K562 (cell line): ENCODE data around the gene OVOL2. TPM values are rescaled to one million over a fixed set of nuclear protein-coding genes. Genes with fewer than 3 reads are reported as not detected.

Experiments used
- ATAC-seq: fragments of 200-7000 bp; cut with Tn5 transposase; 3 replicates; pipeline ENCODE4 v1.9.1; 2020; ENCODE audit warnings: moderate library complexity
- BruUV-seq: library from RNA; stranded (reverse); fragments of 400-500 nt; replicated peaks from 2 replicates; lab custom pipeline; 2021; lab: Mats Ljungman, UMichigan
- CTCF ChIA-PET: fragments of 300-600 bp; formaldehyde crosslinking; extraction: SDS; loops from one replicate; lab custom pipeline; 2021; ENCODE audit warnings: low intra/inter-chr PET ratio; lab: Yijun Ruan, JAX
- POLR2A ChIA-PET: fragments of 300-600, 350-650 bp; sonication (Branson Sonifier 250); formaldehyde crosslinking; extraction: SDS; loops from one replicate; lab custom pipeline; 2021; ENCODE audit warnings: antibody characterized with exemption, inconsistent platforms; lab: Yijun Ruan, JAX
- DNase-seq, 4 experiments: peaks; one replicate each; pipeline versions ENCODE4 v3.0.0 to v3.0.0-alpha.2; 2011 to 2018; ENCODE audit warnings: low spot score in 3 of 4, mixed read lengths in 3 of 4; ENCODE audit errors: extremely low read depth in 1 of 4
- FAIRE-seq: peaks from 2 replicates; lab custom pipeline; 2011; peaks lifted over from hg19 to GRCh38; lab: Jason Lieb, UNC
- H2AFZ ChIP-seq: 2 replicates; pipeline ENCODE4 v1.6.0; 2011; ENCODE audit warnings: low read depth, low read length, control low read depth, inconsistent platforms
- H3K27ac ChIP-seq: fragments of 200-600 bp; 3 replicates; pipeline ENCODE4 v1.8.0; 2011; ENCODE audit warnings: low read depth, mild to moderate bottlenecking, control low read depth, inconsistent platforms, low read length, moderate library complexity, mixed read lengths; ENCODE audit errors: extremely low read depth
- H3K27me3 ChIP-seq, 2 experiments: fragments of 300-600 bp in 1 of 2; 2 replicates in 1 of 2; 3 replicates in 1 of 2; pipeline versions ENCODE4 v1.6.0 to v1.8.0; 2011; ENCODE audit warnings: inconsistent platforms in 2 of 2, low read length in 2 of 2, mild to moderate bottlenecking in 1 of 2, mixed read lengths in 1 of 2, moderate library complexity in 1 of 2; ENCODE audit not compliant: control insufficient read depth in 2 of 2, insufficient read depth in 2 of 2
- H3K36me3 ChIP-seq: fragments of 300-600 bp; 3 replicates; pipeline ENCODE4 v1.8.0; 2011; ENCODE audit warnings: mild to moderate bottlenecking, low read length, inconsistent platforms; ENCODE audit not compliant: control insufficient read depth, insufficient read depth
- H3K4me1 ChIP-seq, 2 experiments: fragments of 200-600 bp in 1 of 2; replicated peaks in 1 of 2; 2 replicates in 1 of 2; 3 replicates in 1 of 2; pipeline versions ENCODE4 v1.5.1 to v1.8.0; 2011; ENCODE audit warnings: inconsistent platforms in 2 of 2, low read length in 2 of 2, mild to moderate bottlenecking in 1 of 2, mixed read lengths in 1 of 2, moderate library complexity in 1 of 2; ENCODE audit not compliant: control insufficient read depth in 2 of 2, insufficient read depth in 2 of 2
- H3K4me2 ChIP-seq: 2 replicates; pipeline ENCODE4 v1.6.1; 2011; ENCODE audit warnings: low read length, control low read depth, inconsistent platforms, mixed read lengths; ENCODE audit not compliant: insufficient read depth
- H3K4me3 ChIP-seq: fragments of 200-600 bp; sonication (generic), shearing (Covaris generic); 2 replicates; pipeline ENCODE4 v1.5.1; 2016; ENCODE audit warnings: control low read depth, inconsistent platforms
- H3K79me2 ChIP-seq: fragments of 200-600 bp; 3 replicates; pipeline ENCODE4 v1.8.0; 2011; ENCODE audit warnings: low read length, inconsistent platforms; ENCODE audit not compliant: control insufficient read depth, insufficient read depth
- H3K9ac ChIP-seq, 2 experiments: 2 replicates each; pipeline versions ENCODE4 v1.6.0 to v1.6.1; 2011; ENCODE audit warnings: low read depth in 2 of 2, low read length in 2 of 2, control low read depth in 1 of 2, inconsistent platforms in 1 of 2, mild to moderate bottlenecking in 1 of 2, mixed read lengths in 1 of 2; ENCODE audit not compliant: insufficient read depth in 1 of 2
- H3K9me1 ChIP-seq: one replicate; pipeline ENCODE4 v1.6.0; 2011; ENCODE audit warnings: inconsistent platforms, mild to moderate bottlenecking, low read length, moderate library complexity; ENCODE audit not compliant: control insufficient read depth, insufficient read depth
- H3K9me3 ChIP-seq: replicated peaks from 2 replicates; pipeline ENCODE4 v1.5.1; 2011; ENCODE audit warnings: low read depth, low read length, inconsistent platforms; ENCODE audit not compliant: control insufficient read depth, insufficient read depth
- H4K20me1 ChIP-seq: replicated peaks from 2 replicates; pipeline ENCODE4 v1.6.1; 2011; ENCODE audit warnings: low read length, inconsistent platforms, mixed read lengths; ENCODE audit not compliant: control insufficient read depth, insufficient read depth
- CBFB ChIP-seq: sonication (generic); formaldehyde crosslinking; IDR thresholded peaks from 2 replicates; pipeline ENCODE4 v1.4.0; 2020; ENCODE audit warnings: mild to moderate bottlenecking, missing genetic modification reagents
- CBX1 ChIP-seq: sonication (generic); IDR thresholded peaks from 2 replicates; pipeline ENCODE4 v1.6.1; 2016; ENCODE audit warnings: antibody characterized with exemption, low read depth, mild to moderate bottlenecking
- CEBPB ChIP-seq: fragments of 450-650 bp; IDR thresholded peaks from 2 replicates; pipeline ENCODE4 v1.6.1; 2016; ENCODE audit warnings: missing genetic modification characterization, missing compliant biosample characterization
- CGGBP1 ChIP-seq: fragments of 250-450 bp; sonication (Bioruptor Pico); IDR thresholded peaks from 2 replicates; pipeline ENCODE4 v1.9.0; 2021; ENCODE audit warnings: mild to moderate bottlenecking
- DDX20 ChIP-seq: fragments of 450-650 bp; IDR thresholded peaks from 2 replicates; pipeline ENCODE4 v1.6.1; 2016; ENCODE audit warnings: missing genetic modification characterization, low read depth, mild to moderate bottlenecking, missing compliant biosample characterization, moderate library complexity
- FOXP1 ChIP-seq: sonication (generic); formaldehyde crosslinking; IDR thresholded peaks from 2 replicates; pipeline ENCODE4 v1.8.0; 2022; ENCODE audit warnings: mild to moderate bottlenecking, missing genetic modification reagents
- MCM3 ChIP-seq: fragments of 450-650 bp; IDR thresholded peaks from 2 replicates; pipeline ENCODE4 v1.6.1; 2016
- RBM34 ChIP-seq: fragments of 200-400 bp; formaldehyde crosslinking; IDR thresholded peaks from 2 replicates; pipeline ENCODE4 v1.6.1; 2018; ENCODE audit warnings: low read length, borderline replicate concordance; ENCODE audit not compliant: insufficient read depth
- RUNX1 ChIP-seq: sonication (generic); IDR thresholded peaks from 2 replicates; pipeline ENCODE4 v1.6.1; 2016; ENCODE audit warnings: antibody characterized with exemption, low read depth
- SNIP1 ChIP-seq: fragments of 450-650 bp; IDR thresholded peaks from 2 replicates; pipeline ENCODE4 v1.7.1; 2017; ENCODE audit warnings: low read depth, mild to moderate bottlenecking
- SNRNP70 ChIP-seq: fragments of 200-400 bp; formaldehyde crosslinking; optimal IDR thresholded peaks from 2 replicates; pipeline ENCODE3; 2017; ENCODE audit warnings: low read depth, low read length
- SREBF1 ChIP-seq: fragments of 150-350 bp; IDR thresholded peaks from 2 replicates; pipeline ENCODE4 v1.6.1; 2014; ENCODE audit warnings: antibody characterized with exemption, low read depth, low read length, borderline replicate concordance
- TFAM ChIP-seq: fragments of 250-450 bp; sonication (Bioruptor Pico); conservative IDR thresholded peaks from 2 replicates; pipeline ENCODE4 v1.5.0; 2021; ENCODE audit warnings: mild to moderate bottlenecking, moderate library complexity
- ZFP30 ChIP-seq: fragments of 250-450 bp; sonication (Bioruptor Pico); IDR thresholded peaks from 2 replicates; pipeline ENCODE4 v1.8.0; 2022; ENCODE audit warnings: moderate library complexity, mild to moderate bottlenecking, inconsistent platforms, borderline replicate concordance
- ZNF184 ChIP-seq: sonication (generic); formaldehyde crosslinking; IDR thresholded peaks from 2 replicates; pipeline ENCODE4 v1.5.0; 2020; ENCODE audit warnings: missing genetic modification reagents
- ZNF408 ChIP-seq: fragments of 250-450 bp; sonication (Bioruptor Pico); IDR thresholded peaks from 2 replicates; pipeline ENCODE4 v1.4.0; 2020; ENCODE audit warnings: low read depth, mild to moderate bottlenecking, moderate library complexity
- WGBS: fragments of 100-300 bp; shearing (Covaris generic); methylation state at CpG from one replicate; pipeline ENCODE4 v1.1.6; 2016; ENCODE audit warnings: low coverage, mixed read lengths; ENCODE audit not compliant: insufficient coverage; ENCODE audit errors: missing lambda C conversion rate; 5-methylcytosine and 5-hydroxymethylcytosine counted together
- in situ Hi-C: fragments of 300-500 bp; cut with MboI; formaldehyde crosslinking; loops from 4 replicates; pipeline ENCODE4 v1.15.0; 2018; ENCODE audit warnings: inconsistent platforms, mixed read lengths
- intact Hi-C: fragments of 100-400 bp; cut with micrococcal nuclease; formaldehyde crosslinking; loops from 2 replicates; pipeline ENCODE4 v1.14.2; 2022
- polyA plus RNA-seq, 8 experiments: library from polyadenylated mRNA; depleted of rRNA in 4 of 8; stranded (reverse) in 5 of 8; unstranded in 3 of 8; fragments of >200 nt; fragmentation: Nextera tagmentation in 2 of 8; fragmentation: Illumina TruSeq in 1 of 8; extraction: Ambion mirVana in 2 of 8; extraction: Trizol in 1 of 8; gene quantifications; 2 replicates each; pipeline versions ENCODE4 v1.2.1 to v1.2.3, GENCODE V29; 2011 to 2014; ENCODE audit warnings: inconsistent platforms in 1 of 8, missing spikeins in 1 of 8
- total RNA-seq, 7 experiments: library from RNA; depleted of rRNA in 6 of 7; stranded (reverse); fragments of >200 nt in 6 of 7; fragmentation: Illumina TruSeq in 2 of 7; extraction: Trizol in 2 of 7; gene quantifications; 2 replicates each; pipeline versions ENCODE4 v1.2.1 to v1.2.3, GENCODE V29; 2011 to 2021; ENCODE audit warnings: low replicate concordance in 1 of 7
- TF ChIP-seq, protein P1 (sequence below): sonication (generic); formaldehyde crosslinking; IDR thresholded peaks from 2 replicates; pipeline ENCODE4 v1.8.1; 2023; ENCODE audit warnings: mild to moderate bottlenecking, missing genetic modification reagents, moderate library complexity

The OVOL2 gene
- total and polyA plus RNA-seq, 9 of the 15 experiments (the other 6 are each of a cell fraction or from before 2014, with no cell fraction given): not detected

GRCh38 chr20:18046535-18046934 is 11.2 kb downstream of the OVOL2 start:
- Histone ChIP-seq H3K9ac (no peak overlapping the region), H3K4me2 (no peak overlapping the region), H3K27ac (no peak overlapping the region), H4K20me1 (no peaks in the 10 kb centered on the region), H2AFZ (no peak overlapping the region), H3K9me1 (no peaks in the 10 kb centered on the region), H3K27me3 (peaks cover 7 to 28% of the 10 kb centered on the region in 2 experiments), H3K36me3 (no peaks in the 10 kb centered on the region), H3K4me3 (no peak overlapping the region), H3K4me1 (no peaks in the 10 kb centered on the region), H3K9me3 (no peaks in the 10 kb centered on the region), H3K79me2 (no peaks in the 10 kb centered on the region)
- intact Hi-C loops (no loop called here), in situ Hi-C loops (no loop called here)
- no peak for TF ChIP-seq RBM34
- no peak for TF ChIP-seq CBFB
- no peak for TF ChIP-seq CGGBP1 (CRISPR knock-in tag)
- no peak for TF ChIP-seq TFAM (CRISPR knock-in tag)
- TF ChIP-seq RUNX1: no peak
- no peak for TF ChIP-seq SREBF1
- no peak for TF ChIP-seq CEBPB (tag)
- TF ChIP-seq, protein P1, sequence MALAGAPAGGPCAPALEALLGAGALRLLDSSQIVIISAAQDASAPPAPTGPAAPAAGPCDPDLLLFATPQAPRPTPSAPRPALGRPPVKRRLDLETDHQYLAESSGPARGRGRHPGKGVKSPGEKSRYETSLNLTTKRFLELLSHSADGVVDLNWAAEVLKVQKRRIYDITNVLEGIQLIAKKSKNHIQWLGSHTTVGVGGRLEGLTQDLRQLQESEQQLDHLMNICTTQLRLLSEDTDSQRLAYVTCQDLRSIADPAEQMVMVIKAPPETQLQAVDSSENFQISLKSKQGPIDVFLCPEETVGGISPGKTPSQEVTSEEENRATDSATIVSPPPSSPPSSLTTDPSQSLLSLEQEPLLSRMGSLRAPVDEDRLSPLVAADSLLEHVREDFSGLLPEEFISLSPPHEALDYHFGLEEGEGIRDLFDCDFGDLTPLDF (CRISPR knock-in tag): no peak
- TF ChIP-seq ZFP30: no peak
- TF ChIP-seq SNIP1: no peak
- no peak for TF ChIP-seq CBX1
- no peak for TF ChIP-seq ZNF184 (CRISPR knock-in tag)
- no peak for TF ChIP-seq MCM3
- no peak for TF ChIP-seq DDX20 (tag)
- TF ChIP-seq ZNF408 (CRISPR knock-in tag): no peak
- TF ChIP-seq FOXP1 (CRISPR knock-in tag): no peak
- TF ChIP-seq SNRNP70: no peak
- no peak for DNase-seq
- ChIA-PET CTCF (no interaction called here), POLR2A (no interaction called here)
- ATAC-seq: no peak
- FAIRE-seq: no peak
- BruUV-seq: no TSS peak
- 0% methylated on average over 4 of the region's 4 CpGs for WGBS
